GM20000 (cell line): Measurements from ENCODE around the gene ADAT2.
A peak's percentile ranks its signal among the peaks of the same experiment; 100 is the strongest.

Experiments
- DNase-seq: peaks from one replicate; pipeline ENCODE4 v3.0.0; 2012; ENCODE audit warnings: low spot score
- CTCF ChIP-seq: IDR thresholded peaks from 2 replicates; pipeline ENCODE4 v1.5.1; 2012; ENCODE audit warnings: mild to moderate bottlenecking, control low read depth; ENCODE audit errors: extremely low read depth, missing control alignments

ADAT2 gene

GRCh38 chr6:143410859-143411270, 39.6 kb downstream of the ADAT2 start:
- no peak for DNase-seq
- TF ChIP-seq CTCF = no peak

- DNase-seq = no peak
- no peak for TF ChIP-seq CTCF
Observed at GRCh38 chr6:143408787-143409162, 41.7 kb downstream of the ADAT2 start.

- no peak for DNase-seq
- TF ChIP-seq CTCF = no peak
Observed at GRCh38 chr6:143408151-143408786, 42.2 kb downstream of the ADAT2 start.

- no peak for TF ChIP-seq CTCF
- DNase-seq = peak; percentile 19
Observed at GRCh38 chr6:143406673-143407072, 43.8 kb downstream of the ADAT2 start.

- TF ChIP-seq CTCF = no peak
- no peak for DNase-seq
Observed at GRCh38 chr6:143405373-143406154, 44.9 kb downstream of the ADAT2 start.

- DNase-seq = no peak
- TF ChIP-seq CTCF = no peak
Observed at GRCh38 chr6:143402721-143403336, 47.7 kb downstream of the ADAT2 start.
